ENCODE measurements around the gene DYNC1I1. TPM values are rescaled to one million over a fixed set of nuclear protein-coding genes. Genes with fewer than 3 reads are reported as not detected.
"Not testable (repeated sequence)": the region's sequence is repeated elsewhere in the genome, so short reads cannot be mapped to it uniquely, and the experiment has no call there.

Gene DYNC1I1
- total RNA-seq, 1 donor from 2014 or later: 38.8 TPM

- no peak for DNase-seq
- Histone ChIP-seq H3K4me1 (peaks cover 23% of the 10 kb centered on the region), H3K27ac (replicated peaks) (no peak overlapping the region), H3K27me3 (ENCODE audit: low read depth) (no peaks in the 10 kb centered on the region), H3K4me3 (no peak overlapping the region), H3K36me3 (no peaks in the 10 kb centered on the region), H3K9me3 (replicated peaks) (peaks cover under 1% of the 10 kb centered on the region)
- intact Hi-C loops (cut with micrococcal nuclease): no loop called here
- TF ChIP-seq, protein P1, sequence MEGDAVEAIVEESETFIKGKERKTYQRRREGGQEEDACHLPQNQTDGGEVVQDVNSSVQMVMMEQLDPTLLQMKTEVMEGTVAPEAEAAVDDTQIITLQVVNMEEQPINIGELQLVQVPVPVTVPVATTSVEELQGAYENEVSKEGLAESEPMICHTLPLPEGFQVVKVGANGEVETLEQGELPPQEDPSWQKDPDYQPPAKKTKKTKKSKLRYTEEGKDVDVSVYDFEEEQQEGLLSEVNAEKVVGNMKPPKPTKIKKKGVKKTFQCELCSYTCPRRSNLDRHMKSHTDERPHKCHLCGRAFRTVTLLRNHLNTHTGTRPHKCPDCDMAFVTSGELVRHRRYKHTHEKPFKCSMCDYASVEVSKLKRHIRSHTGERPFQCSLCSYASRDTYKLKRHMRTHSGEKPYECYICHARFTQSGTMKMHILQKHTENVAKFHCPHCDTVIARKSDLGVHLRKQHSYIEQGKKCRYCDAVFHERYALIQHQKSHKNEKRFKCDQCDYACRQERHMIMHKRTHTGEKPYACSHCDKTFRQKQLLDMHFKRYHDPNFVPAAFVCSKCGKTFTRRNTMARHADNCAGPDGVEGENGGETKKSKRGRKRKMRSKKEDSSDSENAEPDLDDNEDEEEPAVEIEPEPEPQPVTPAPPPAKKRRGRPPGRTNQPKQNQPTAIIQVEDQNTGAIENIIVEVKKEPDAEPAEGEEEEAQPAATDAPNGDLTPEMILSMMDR (IDR thresholded peaks at IDR 0.05; ENCODE audit: borderline replicate concordance): no peak
These were observed 161.3 kb downstream of the DYNC1I1 start for GRCh38 chr7:95933618-95934017.

DNA sequence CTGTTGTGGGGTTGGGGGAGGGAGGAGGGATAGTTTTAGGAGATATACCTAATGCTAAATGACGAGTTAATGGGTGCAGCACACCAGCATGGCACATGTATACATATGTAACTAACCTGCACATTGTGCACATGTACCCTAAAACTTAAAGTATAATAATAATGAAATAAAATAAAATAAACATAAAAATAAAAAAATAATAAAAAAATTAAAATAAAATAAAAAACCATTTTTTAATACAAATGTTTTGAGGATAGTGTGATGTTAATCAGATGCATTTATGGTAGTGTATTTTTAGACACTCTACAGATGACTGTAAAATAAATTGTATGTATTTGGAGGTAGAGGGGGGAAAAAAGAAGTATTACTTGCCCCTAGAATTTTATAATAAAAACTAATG, 172.5 kb downstream of the DYNC1I1 start:
- H3K36me3 ChIP-seq; DNase-seq; H3K4me3 ChIP-seq; H3K4me1 ChIP-seq; intact Hi-C loops (cut with micrococcal nuclease); H3K9me3 ChIP-seq (replicated peaks); H3K27me3 ChIP-seq (ENCODE audit: low read depth); H3K27ac ChIP-seq (replicated peaks): not testable (repeated sequence)

- Histone ChIP-seq H3K4me3 (no peak overlapping the region), H3K4me1 (no peaks in the 10 kb centered on the region), H3K27ac (replicated peaks) (no peak overlapping the region), H3K27me3 (ENCODE audit: low read depth) (no peaks in the 10 kb centered on the region), H3K9me3 (replicated peaks) (no peaks in the 10 kb centered on the region), H3K36me3 (no peaks in the 10 kb centered on the region)
- TF ChIP-seq, protein P1 (IDR thresholded peaks at IDR 0.05; ENCODE audit: borderline replicate concordance): no peak
- intact Hi-C loops (cut with micrococcal nuclease): no loop called here
- no peak for DNase-seq
These were observed 178.3 kb downstream of the DYNC1I1 start for GRCh38 chr7:95950698-95951097.

DNA sequence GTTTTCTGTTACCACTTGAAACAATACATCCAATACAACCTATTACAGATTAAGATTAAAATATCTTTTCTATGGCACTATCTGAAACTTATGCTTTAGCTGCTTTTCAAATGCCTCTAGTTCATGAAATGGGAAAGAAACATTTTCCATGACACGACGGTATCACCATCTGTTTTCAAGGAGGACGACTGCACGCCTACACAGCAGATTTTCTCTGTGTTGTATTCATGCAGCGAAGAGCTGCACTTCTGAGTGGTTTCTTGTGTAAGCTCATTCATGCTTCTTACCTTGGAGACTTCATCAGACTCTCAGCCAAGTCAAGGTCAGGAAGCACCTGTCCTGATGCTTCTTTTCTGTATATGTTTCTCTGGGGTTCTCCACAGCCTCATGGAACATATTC, 179.2 kb downstream of the DYNC1I1 start:
- Histone ChIP-seq H3K4me1 (no peaks in the 10 kb centered on the region), H3K27ac (replicated peaks) (no peak overlapping the region), H3K9me3 (replicated peaks) (no peaks in the 10 kb centered on the region), H3K27me3 (ENCODE audit: low read depth) (no peaks in the 10 kb centered on the region), H3K36me3 (no peaks in the 10 kb centered on the region), H3K4me3 (no peak overlapping the region)
- intact Hi-C loops (cut with micrococcal nuclease): no loop called here
- no peak for DNase-seq
- TF ChIP-seq, protein P1 (IDR thresholded peaks at IDR 0.05; ENCODE audit: borderline replicate concordance): no peak

GRCh38 chr7:95951997-95952795, 179.8 kb downstream of the DYNC1I1 start:
- Histone ChIP-seq H3K4me1 (no peaks in the 10 kb centered on the region), H3K4me3 (no peak overlapping the region), H3K9me3 (replicated peaks) (no peaks in the 10 kb centered on the region), H3K36me3 (no peaks in the 10 kb centered on the region), H3K27me3 (ENCODE audit: low read depth) (no peaks in the 10 kb centered on the region), H3K27ac (replicated peaks) (no peak overlapping the region)
- TF ChIP-seq, protein P1 (IDR thresholded peaks at IDR 0.05; ENCODE audit: borderline replicate concordance): no peak
- no peak for DNase-seq
- intact Hi-C loops (cut with micrococcal nuclease): no loop called here

- Histone ChIP-seq H3K27me3 (ENCODE audit: low read depth) (no peaks in the 10 kb centered on the region), H3K9me3 (replicated peaks) (no peaks in the 10 kb centered on the region), H3K4me3 (no peak overlapping the region), H3K36me3 (no peaks in the 10 kb centered on the region), H3K27ac (replicated peaks) (no peak overlapping the region), H3K4me1 (no peaks in the 10 kb centered on the region)
- intact Hi-C loops (cut with micrococcal nuclease): no loop called here
- TF ChIP-seq, protein P1 (IDR thresholded peaks at IDR 0.05; ENCODE audit: borderline replicate concordance): no peak
- DNase-seq: no peak
These were observed 180.5 kb downstream of the DYNC1I1 start for GRCh38 chr7:95952851-95953250.

Data from left ventricle myocardium inferior (tissue), 1 donor.